IMR-90 (cell line): ENCODE results near the gene SUGP2.

Source experiments
- CEBPB ChIP-seq: IDR thresholded peaks from 2 replicates; pipeline ENCODE4 v1.6.1; 2012; ENCODE audit warnings: low read depth, low read length, improper control_type of control experiment
- CTCF ChIP-seq: conservative IDR thresholded peaks from 2 replicates; pipeline ENCODE4 v1.5.1; 2012; ENCODE audit warnings: mild to moderate bottlenecking, low read depth, low read length, improper control_type of control experiment
- ELK1 ChIP-seq: fragments of 150-350 bp; IDR thresholded peaks from 2 replicates; pipeline ENCODE4 v1.6.1; 2016; ENCODE audit warnings: low read depth, mild to moderate bottlenecking, low read length, moderate library complexity, borderline replicate concordance
- MAFK ChIP-seq: IDR thresholded peaks from 2 replicates; pipeline ENCODE4 v1.6.1; 2012; ENCODE audit warnings: low read depth, low read length, improper control_type of control experiment
- MAZ ChIP-seq: IDR thresholded peaks from 2 replicates; pipeline ENCODE4 v1.6.1; 2012; ENCODE audit warnings: low read depth, mild to moderate bottlenecking, low read length, improper control_type of control experiment, moderate library complexity, borderline replicate concordance
- MXI1 ChIP-seq: IDR thresholded peaks from 2 replicates; pipeline ENCODE4 v1.6.1; 2012; ENCODE audit warnings: low read depth, mild to moderate bottlenecking, low read length, moderate library complexity, borderline replicate concordance
- NFE2L2 ChIP-seq: fragments of 150-350 bp; IDR thresholded peaks from 2 replicates; pipeline ENCODE4 v1.6.1; 2016; ENCODE audit warnings: low read depth, mild to moderate bottlenecking, low read length
- POLR2A ChIP-seq: IDR thresholded peaks from 2 replicates; pipeline ENCODE4 v1.6.1; 2012; ENCODE audit warnings: mild to moderate bottlenecking, low read depth, low read length
- RAD21 ChIP-seq: IDR thresholded peaks from 2 replicates; pipeline ENCODE4 v1.6.1; 2012; ENCODE audit warnings: low read length, improper control_type of control experiment
- RCOR1 ChIP-seq: IDR thresholded peaks from 2 replicates; pipeline ENCODE4 v1.6.1; 2012; ENCODE audit warnings: mild to moderate bottlenecking, low read length, improper control_type of control experiment; ENCODE audit not compliant: insufficient replicate concordance
- SMC3 ChIP-seq: fragments of 150-350 bp; IDR thresholded peaks from 2 replicates; pipeline ENCODE4 v1.6.1; 2016; ENCODE audit warnings: low read depth, mild to moderate bottlenecking, antibody characterized with exemption, low read length, moderate library complexity
- USF2 ChIP-seq: fragments of 150-350 bp; IDR thresholded peaks from 2 replicates; pipeline ENCODE4 v1.6.1; 2017; ENCODE audit warnings: mild to moderate bottlenecking, antibody characterized with exemption, low read length, low read depth

GRCh38 chr19:18991006-18991405 lies 42.3 kb downstream of the SUGP2 start:
- TF ChIP-seq CTCF (no peak), MAFK (no peak), POLR2A (no peak), USF2 (no peak), ELK1 (no peak), RCOR1 (no peak), RAD21 (no peak), SMC3 (no peak), MAZ (no peak), MXI1 (no peak), CEBPB (no peak), NFE2L2 (no peak)
